Ascending aorta (tissue), 2 donors: Measurements from ENCODE around the gene TMEM38B. TPM values are rescaled to one million over a fixed set of nuclear protein-coding genes. Genes with fewer than 3 reads are reported as not detected.
A peak's percentile ranks its signal among the peaks of the same experiment; 100 is the strongest.

Experiments used
- DNase-seq, 2 donors: peaks; one replicate each; pipeline ENCODE4 v3.0.0-alpha.2; 2019; ENCODE audit warnings: low spot score in 2 of 2
- H3K27ac ChIP-seq, 2 donors: fragments of 200-600 bp; sonication (generic); one replicate each; pipeline ENCODE4 v1.5.1; 2016 to 2017; ENCODE audit warnings: mild to moderate bottlenecking in 1 of 2
- H3K27me3 ChIP-seq: fragments of 200-600 bp; sonication (generic); one replicate; pipeline ENCODE4 v1.5.1; 2017
- H3K36me3 ChIP-seq, 2 donors: fragments of 200-600 bp; sonication (generic); one replicate each; pipeline ENCODE4 v1.5.1; 2016
- H3K4me1 ChIP-seq, 2 donors: fragments of 200-600 bp; sonication (generic); one replicate each; pipeline ENCODE4 v1.5.1; 2016 to 2017; ENCODE audit warnings: mild to moderate bottlenecking in 1 of 2
- H3K4me3 ChIP-seq, 2 donors: fragments of 200-600 bp; sonication (generic); one replicate each; pipeline ENCODE4 v1.5.1; 2016 to 2017; ENCODE audit warnings: mild to moderate bottlenecking in 1 of 2
- H3K9me3 ChIP-seq, 2 donors: fragments of 200-600 bp; sonication (generic); one replicate each; pipeline ENCODE4 v1.5.1; 2016
- intact Hi-C: fragments of 100-400 bp; cut with DNase I; formaldehyde crosslinking; loops from one replicate; pipeline ENCODE4 v1.15.1; 2023
- total RNA-seq: library from RNA; depleted of rRNA; stranded (reverse); fragments of >200 nt; gene quantifications from one replicate; pipeline ENCODE4 v1.1.0, GENCODE V29; 2016
- TF ChIP-seq, protein P1 (sequence below), 3 experiments: fragments of 200-600 bp in 2 of 3; fragments of 450-650 bp in 1 of 3; sonication (generic) in 2 of 3; IDR thresholded peaks; one replicate each; pipeline ENCODE4 v1.5.1; 2016 to 2019; ENCODE audit warnings: antibody characterized with exemption in 3 of 3, mild to moderate bottlenecking in 1 of 3, moderate library complexity in 1 of 3

TMEM38B gene
- total RNA-seq, 1 donor from 2014 or later: 11.0 TPM

DNA sequence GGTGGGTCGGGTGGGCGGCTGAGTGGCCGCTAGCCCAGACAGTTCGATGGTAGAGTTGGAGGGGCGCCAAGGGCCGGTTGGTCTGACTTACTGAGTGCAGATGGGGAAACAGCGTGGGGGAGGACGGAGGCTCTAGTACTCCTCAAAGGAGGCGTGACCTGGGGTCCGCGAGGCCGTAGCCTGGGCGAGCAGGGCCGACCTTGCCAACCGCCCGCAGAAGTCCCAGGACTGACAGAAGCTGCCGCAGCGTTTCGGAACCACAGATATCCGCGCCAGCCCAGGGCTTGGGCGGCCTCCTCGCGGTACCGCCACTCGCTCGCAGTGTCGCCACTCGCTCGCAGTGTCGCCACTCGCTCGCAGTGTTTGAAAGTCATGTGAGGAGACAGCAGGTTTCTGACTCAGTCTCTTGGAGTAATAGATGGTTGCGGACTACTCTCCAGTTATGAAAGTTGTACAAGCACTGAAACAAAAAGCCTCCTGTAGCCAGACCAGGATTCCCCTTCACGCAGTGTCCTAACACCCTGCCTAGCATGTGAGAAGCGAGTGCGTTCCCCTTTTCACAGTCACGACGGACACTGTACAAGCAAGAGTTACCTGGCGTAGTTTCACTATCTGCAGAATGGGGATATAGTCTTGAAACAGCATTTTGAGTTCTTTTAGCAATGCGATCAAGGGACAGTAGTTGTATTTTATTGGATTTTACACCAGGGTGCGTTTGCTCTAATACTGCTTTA, 674 bp downstream of the TMEM38B start:
- no peaks in the 10 kb centered on the region for H3K36me3 ChIP-seq
- TF ChIP-seq, protein P1, sequence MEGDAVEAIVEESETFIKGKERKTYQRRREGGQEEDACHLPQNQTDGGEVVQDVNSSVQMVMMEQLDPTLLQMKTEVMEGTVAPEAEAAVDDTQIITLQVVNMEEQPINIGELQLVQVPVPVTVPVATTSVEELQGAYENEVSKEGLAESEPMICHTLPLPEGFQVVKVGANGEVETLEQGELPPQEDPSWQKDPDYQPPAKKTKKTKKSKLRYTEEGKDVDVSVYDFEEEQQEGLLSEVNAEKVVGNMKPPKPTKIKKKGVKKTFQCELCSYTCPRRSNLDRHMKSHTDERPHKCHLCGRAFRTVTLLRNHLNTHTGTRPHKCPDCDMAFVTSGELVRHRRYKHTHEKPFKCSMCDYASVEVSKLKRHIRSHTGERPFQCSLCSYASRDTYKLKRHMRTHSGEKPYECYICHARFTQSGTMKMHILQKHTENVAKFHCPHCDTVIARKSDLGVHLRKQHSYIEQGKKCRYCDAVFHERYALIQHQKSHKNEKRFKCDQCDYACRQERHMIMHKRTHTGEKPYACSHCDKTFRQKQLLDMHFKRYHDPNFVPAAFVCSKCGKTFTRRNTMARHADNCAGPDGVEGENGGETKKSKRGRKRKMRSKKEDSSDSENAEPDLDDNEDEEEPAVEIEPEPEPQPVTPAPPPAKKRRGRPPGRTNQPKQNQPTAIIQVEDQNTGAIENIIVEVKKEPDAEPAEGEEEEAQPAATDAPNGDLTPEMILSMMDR (IDR thresholded peaks at IDR 0.05): no peak
- intact Hi-C loops: loop anchor here (5.0 to 10.0 kb wide), 3 partner anchors 248 to 1600 kb away; partner anchors contain the start of genes FSD1L, NIPSNAP3B and SMC2
- no peaks in the 10 kb centered on the region for H3K27me3 ChIP-seq
- DNase-seq: peak; percentile 30 to 83
- H3K4me3 ChIP-seq: peak overlapping the region; percentile 74 to 83
- H3K27ac ChIP-seq: peak overlapping the region; percentile 64 to 76
- no peaks in the 10 kb centered on the region for H3K9me3 ChIP-seq
- H3K4me1 ChIP-seq: peaks cover 0 to 8% of the 10 kb centered on the region in 2 donors

DNA sequence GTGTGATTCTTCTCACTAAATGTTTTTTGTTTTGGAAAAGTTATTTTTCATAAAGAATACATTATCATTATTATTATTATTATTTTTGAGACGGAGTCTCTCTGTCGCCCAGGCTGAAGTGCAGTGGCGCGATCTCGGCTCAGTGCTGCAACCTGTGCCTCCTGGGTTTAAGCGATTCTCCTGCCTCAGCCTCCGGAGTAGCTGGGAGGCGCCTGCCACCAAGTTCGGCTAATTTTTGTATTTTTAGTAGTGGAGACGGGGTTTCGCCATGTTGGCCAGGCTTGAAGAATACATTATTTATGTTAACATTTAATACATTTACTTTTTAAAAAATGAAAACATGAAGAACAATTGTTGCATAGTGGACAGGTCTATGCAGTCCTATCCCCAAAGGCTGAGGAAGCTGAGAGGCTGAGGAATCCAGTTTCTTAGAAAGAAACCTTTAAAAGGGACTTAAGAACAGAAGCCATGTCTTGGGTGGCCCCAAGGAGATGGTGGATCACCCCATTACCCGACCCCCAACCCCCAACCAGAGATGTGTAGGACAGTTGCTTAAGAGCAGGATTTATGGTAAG, 2.0 kb downstream of the TMEM38B start:
- no peak overlapping the region for H3K27ac ChIP-seq
- TF ChIP-seq, protein P1 (IDR thresholded peaks at IDR 0.05): no peak
- DNase-seq: no peak

DNA sequence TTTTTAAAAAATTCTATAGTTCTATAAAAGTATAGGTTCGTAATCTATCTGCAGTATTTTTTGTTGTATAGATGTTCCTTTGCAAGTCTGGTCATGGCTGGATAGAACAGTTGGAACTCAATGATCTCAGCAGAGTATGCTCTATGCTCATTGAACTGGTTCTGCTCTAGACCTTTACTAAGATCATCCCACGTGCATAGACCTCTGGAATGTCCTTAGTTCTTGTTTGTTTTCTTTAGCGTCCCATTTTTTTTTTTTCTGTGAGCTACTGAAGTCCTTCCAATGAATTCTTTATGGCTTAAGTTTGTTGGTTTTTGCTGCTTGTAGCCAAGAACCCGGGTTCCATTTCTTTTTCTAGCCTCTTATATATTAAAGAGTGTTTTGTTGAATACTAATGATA, 3.5 kb downstream of the TMEM38B start:
- no peak overlapping the region for H3K27ac ChIP-seq
- H3K9me3 ChIP-seq: no peaks in the 10 kb centered on the region
- no peak overlapping the region for H3K4me3 ChIP-seq
- intact Hi-C loops: loop anchor here (10.0 kb wide), 2 partner anchors 933 to 1603 kb away; partner anchors contain the start of genes NIPSNAP3B and SMC2
- TF ChIP-seq, protein P1 (IDR thresholded peaks at IDR 0.05): no peak
- H3K36me3 ChIP-seq: no peaks in the 10 kb centered on the region
- peaks cover 0 to 8% of the 10 kb centered on the region in 2 donors for H3K4me1 ChIP-seq
- H3K27me3 ChIP-seq: no peaks in the 10 kb centered on the region
- no peak for DNase-seq

More for the DNA sequence above, 2.0 kb downstream of the TMEM38B start:
- no peak overlapping the region for H3K4me3 ChIP-seq
- peaks cover 0 to 8% of the 10 kb centered on the region in 2 donors for H3K4me1 ChIP-seq
- H3K9me3 ChIP-seq: no peaks in the 10 kb centered on the region
- H3K27me3 ChIP-seq: no peaks in the 10 kb centered on the region
- intact Hi-C loops: loop anchor here (10.0 kb wide), 2 partner anchors 932 to 1602 kb away; partner anchors contain the start of genes NIPSNAP3B and SMC2
- H3K36me3 ChIP-seq: no peaks in the 10 kb centered on the region

DNA sequence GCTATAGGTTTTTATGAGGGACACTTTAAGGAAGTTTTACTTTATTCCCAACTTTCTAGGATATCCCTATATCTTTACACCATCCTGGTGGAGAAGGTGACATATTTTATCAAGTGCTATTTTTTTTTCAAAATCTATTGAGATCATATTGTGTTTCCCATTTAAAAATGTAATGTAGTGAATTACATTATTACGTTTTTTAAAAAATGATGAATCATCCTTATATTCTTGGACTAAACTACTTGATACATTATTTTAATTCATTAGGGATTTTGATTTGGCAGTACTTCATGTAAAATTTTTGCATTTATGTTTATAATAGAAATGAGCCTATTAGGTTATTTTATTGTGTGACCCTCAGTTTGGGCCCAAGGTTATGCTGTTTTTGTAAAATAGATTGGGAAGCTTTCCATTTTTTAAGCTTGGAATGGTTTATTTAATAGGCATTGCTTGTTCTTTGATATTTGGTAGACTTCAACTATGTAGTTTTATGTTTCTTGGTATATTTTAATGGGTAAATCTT, 4.1 kb downstream of the TMEM38B start:
- DNase-seq: no peak
- H3K27ac ChIP-seq: no peak overlapping the region
- H3K27me3 ChIP-seq: no peaks in the 10 kb centered on the region
- H3K36me3 ChIP-seq: no peaks in the 10 kb centered on the region
- H3K9me3 ChIP-seq: no peaks in the 10 kb centered on the region
- TF ChIP-seq, protein P1 (IDR thresholded peaks at IDR 0.05): no peak
- no peak overlapping the region for H3K4me3 ChIP-seq
- intact Hi-C loops: loop anchor here (10.0 kb wide), 2 partner anchors 934 to 1604 kb away; partner anchors contain the start of genes NIPSNAP3B and SMC2
- H3K4me1 ChIP-seq: peaks cover 0 to 7% of the 10 kb centered on the region in 2 donors

DNA sequence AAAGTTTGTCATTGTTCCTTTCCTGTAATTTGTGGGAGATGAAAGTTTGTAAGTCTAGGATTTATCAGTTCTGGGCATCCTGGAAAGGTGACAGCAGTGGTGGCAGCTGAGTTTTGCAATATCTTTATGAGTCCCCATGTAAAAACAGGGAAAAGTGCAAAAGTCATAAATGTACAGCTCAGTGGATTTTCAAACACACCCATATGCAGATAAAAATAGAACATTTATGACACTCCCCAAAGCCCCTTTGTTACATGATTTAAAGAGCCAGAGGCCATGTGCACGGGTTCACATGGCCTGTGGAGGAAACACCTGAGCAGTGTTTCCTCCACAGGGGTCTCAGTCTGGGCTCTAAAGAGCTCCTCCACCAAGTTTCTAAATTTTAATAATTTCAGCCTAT, 6.3 kb downstream of the TMEM38B start:
- no peak for DNase-seq
- TF ChIP-seq, protein P1 (IDR thresholded peaks at IDR 0.05): no peak
- Histone ChIP-seq H3K27ac (no peak overlapping the region), H3K4me3 (no peak overlapping the region), H3K4me1 (no peaks in the 10 kb centered on the region), H3K27me3 (no peaks in the 10 kb centered on the region), H3K36me3 (no peaks in the 10 kb centered on the region), H3K9me3 (no peaks in the 10 kb centered on the region)
- intact Hi-C loops: no loop called here
